ENCODE measurements around the gene GATAD2A.

DNA sequence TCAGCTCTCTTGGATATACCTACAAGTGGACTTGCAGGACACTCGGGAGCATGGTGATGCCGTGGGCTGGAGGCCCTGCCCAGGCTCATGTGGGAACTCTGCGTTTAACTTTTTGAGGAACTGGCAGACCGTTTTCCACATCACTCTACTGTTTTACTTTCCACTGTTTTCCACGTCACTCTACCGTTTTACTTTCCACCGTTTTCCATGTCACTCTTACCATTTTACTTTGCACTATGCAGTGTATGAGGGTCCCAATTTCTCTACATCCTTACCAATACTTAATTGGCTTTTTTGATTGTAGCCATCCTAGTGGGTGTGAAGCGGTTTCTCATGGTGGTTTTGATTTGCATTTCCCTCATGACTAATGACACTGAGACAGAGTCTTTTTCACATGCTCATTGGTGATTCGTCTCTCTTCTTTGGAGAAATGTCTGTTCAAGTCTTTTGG is 40.5 kb downstream of the GATAD2A start:
- TF ChIP-seq POLR2A (IDR thresholded peaks at IDR 0.05; ENCODE audit: low read length) (no peak), GATA1 (IDR thresholded peaks at IDR 0.05; ENCODE audit: low read depth, low read length) (no peak)
